SIG-M5 treated with dmso at 0.1 percent for 504 hours (cell line): ENCODE results near the gene FSCN2.

Experiments
- DNase-seq: peaks from one replicate; lab custom pipeline; 2025; ENCODE audit not compliant: unreplicated experiment; lab: John Stamatoyannopoulos, UW

FSCN2 gene, protein sequence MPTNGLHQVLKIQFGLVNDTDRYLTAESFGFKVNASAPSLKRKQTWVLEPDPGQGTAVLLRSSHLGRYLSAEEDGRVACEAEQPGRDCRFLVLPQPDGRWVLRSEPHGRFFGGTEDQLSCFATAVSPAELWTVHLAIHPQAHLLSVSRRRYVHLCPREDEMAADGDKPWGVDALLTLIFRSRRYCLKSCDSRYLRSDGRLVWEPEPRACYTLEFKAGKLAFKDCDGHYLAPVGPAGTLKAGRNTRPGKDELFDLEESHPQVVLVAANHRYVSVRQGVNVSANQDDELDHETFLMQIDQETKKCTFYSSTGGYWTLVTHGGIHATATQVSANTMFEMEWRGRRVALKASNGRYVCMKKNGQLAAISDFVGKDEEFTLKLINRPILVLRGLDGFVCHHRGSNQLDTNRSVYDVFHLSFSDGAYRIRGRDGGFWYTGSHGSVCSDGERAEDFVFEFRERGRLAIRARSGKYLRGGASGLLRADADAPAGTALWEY

DNA sequence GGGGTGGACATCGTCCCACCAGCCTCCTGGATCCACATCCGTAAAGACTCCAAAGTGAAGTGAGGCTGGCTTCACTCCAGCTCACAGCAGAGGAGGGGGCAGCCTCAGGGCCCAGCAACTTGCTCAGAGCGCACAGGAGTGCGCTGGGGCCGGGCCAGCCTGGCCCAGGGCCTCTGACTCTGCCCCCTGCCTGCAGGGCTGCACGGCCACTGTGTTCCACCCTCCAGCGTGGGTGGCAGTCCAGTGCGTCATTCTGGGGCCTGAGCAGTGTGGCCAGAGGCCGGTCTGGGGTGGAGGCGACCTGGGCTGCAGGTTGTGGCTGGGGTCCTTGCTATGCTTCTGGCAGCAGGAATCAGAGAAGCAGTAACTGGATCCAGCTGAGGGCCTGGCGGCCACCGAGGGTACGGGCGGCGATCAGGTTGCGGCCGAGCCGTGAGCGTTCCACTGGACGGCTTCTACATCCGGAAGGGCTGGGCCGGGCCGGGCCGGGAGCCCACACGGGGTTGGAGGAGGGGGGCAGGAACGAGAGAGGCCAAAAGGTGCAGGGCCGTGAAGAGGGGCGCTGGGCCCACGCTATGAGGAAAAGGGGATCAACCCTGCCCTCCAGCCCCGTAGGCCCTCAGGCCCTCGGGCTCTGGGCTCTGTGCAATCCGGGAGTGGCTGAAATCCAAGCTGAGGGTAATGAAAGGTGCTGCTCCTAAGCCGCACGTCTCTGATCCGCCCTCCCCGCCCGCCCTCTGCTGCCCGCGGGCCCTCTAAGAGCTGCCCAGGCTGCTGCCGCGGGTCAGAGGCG, at the start of gene FSCN2:
Gene FSCN2, plus strand, starts transcription at position 787 of the 793 bp plus-strand sequence. CDS start 155 bp downstream, outside the sequence.
- DNase-seq = no peak

DNA sequence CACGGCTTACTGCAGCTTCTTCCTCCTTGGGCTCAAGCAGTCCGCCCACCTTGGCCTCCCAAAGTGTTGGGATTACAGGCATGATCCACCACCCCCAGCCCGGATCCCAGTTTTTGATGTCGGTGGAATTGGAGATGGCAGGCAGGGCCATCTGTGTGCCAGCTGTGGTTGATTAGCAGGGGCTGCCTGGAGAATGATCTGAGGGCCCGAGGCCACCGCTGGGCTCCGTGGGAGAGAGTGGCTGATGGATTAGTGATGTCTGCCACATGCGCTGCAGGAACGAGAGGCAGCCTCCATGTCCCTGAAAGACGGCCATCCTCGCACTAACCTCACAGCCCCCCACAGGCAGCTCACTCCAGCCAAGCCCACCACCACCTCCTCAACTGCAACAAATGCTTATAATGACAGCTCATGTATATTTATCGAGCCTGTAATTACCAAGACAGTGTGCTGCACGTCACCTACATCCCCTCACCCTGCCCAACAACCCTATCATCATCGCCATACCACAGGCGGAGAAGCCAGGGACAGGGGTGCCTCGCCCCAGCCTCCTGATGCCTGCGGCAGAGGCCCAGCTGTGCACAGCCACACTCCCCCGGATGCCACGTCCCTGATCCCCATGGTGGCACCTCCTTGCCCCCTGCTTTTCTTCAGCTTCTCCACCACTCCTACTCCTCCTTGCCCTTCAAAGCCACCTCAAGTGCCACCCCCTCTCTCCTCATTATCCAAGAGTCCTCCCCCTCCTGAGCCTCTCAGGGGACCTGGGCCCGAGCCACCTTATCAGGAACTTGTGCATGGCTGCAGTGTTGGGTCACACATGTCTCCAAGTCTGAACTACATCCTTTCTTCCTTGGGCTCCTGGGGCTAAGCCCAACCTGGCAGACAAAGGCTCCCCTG, 48.8 kb upstream of the FSCN2 start:
- no peak for DNase-seq

DNA sequence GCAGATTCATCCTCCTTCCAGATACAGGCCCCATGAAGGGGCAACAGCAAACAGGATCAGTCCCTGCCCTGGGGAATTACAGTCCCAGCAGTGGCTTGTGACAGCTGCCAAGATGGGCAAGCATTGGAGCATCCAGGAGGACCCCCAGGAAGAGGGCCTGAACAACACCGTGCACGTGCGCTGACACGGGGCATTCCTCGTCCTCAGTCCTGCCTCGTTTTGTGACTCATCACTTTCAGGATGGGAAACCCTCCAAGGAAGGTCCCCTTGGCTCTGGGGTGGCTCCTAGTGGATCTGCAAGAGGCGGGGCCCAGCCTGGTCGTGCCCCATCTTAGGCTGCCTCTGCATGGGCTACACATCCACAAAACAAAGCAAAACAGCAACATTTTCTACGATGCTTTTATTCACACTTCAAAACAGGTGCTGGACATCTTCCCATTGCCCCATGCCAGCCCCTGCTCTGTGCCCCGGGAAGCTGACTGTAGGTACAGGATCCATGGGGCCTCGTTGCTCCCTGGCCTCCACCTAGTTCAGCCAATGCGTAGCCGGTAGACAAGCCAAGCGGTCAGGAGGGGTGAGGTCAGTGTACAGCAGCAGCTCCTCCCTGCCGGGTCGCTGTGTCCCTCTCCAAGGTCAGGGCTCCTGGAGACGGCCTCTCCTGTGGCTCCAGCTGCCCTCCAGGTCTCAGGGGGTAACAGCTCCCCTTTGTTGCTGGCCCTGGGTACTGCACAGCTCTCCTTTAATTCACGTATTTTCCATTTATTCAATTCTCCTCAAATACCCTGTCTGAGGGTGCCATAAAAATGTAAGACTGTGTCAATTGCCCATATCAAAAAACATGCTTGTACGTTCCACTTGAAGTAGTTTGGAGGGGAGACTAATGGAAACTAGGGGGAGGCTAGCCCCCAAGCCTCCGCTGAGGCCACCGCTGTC, 47.8 kb upstream of the FSCN2 start:
- DNase-seq = no peak

DNA sequence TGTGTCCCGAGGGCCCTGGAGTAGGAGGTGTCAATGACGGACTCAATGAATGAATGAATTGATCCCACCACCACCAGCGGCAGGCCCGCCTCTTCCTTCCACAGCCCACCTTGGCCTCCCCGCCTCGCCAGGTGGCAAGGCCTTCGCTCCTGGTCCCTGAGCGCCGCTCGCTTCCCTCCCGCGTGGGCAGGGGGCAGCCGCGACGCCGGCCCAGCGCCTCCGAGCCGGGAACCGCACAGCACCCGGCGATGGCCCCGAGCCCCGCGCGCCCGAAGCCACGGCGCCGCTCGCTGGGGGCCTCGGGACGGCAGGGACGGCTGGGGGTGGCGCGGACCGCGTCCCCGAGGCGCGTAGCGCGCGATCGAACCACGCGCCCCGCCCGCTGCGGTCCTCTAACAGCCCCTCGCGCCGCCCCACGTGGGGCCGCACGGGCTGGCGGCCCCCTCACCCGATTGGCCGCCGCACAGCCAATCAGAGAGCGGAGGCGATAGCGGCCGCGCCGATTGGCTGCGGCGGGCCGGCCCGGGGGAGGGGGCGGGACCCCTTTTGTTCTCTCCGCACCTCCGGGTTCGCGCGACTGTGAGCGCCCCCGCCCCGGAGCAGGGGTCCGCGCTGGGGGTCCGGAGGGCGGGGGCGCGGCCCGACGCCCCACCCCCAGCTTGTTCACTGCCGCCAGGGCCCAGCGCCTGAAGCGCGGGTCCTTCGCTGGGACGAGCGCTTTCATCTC, 46.9 kb upstream of the FSCN2 start:
- DNase-seq = peak; percentile 43

DNA sequence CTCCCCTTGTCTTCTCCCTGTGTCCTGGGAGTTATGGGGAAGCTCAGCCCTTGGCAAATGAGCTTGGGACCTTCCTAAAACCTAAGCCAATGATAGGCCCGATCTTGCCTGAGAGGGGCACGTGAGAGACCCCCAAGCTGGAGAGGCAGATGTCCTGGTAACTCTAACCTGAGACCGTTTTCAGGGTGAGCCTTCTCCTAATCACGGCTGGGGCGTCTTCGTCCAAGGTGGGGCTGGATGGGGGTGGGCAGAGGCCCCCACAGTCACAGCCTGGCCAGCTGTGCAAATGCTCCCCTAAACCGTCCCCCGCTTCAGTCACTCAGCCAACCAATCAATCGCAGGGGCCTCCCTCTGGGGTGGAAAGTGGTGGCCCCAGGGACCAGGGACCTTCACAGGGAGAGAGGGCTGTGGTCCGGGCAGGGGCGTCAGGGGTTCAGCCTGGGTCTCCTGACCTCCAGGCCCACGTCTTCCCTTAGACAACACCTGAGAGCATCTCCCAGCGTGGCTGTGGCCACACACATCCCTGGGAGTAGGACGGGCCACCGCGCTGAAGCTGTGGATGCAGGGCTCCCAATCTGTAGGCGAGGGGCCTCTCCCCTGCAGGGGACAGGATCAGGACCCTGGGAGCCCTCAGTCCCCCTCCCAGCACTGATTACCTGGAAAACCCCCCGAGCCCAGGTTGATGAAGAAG, 46.2 kb upstream of the FSCN2 start:
- no peak for DNase-seq

DNA sequence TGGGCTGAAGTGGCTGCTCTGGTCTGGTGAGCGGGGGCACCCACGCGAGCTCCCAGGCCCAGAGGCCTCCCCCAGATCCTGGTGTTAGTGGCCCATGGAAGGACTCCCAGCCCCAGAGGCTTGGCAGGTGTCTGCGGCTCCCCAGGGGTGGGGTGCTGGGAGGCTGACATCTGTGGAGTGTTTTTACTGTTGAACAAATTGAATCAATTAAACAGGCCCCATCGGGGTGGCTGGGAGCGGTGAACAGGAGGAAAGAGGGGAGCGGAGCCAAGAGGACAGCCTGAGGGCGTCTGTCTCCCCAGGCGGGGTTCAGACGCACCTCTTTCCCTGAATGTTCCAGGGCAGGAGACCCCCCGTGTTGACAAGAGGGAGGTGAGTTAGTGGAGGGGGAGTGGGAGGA, 45.5 kb upstream of the FSCN2 start:
- no peak for DNase-seq

DNA sequence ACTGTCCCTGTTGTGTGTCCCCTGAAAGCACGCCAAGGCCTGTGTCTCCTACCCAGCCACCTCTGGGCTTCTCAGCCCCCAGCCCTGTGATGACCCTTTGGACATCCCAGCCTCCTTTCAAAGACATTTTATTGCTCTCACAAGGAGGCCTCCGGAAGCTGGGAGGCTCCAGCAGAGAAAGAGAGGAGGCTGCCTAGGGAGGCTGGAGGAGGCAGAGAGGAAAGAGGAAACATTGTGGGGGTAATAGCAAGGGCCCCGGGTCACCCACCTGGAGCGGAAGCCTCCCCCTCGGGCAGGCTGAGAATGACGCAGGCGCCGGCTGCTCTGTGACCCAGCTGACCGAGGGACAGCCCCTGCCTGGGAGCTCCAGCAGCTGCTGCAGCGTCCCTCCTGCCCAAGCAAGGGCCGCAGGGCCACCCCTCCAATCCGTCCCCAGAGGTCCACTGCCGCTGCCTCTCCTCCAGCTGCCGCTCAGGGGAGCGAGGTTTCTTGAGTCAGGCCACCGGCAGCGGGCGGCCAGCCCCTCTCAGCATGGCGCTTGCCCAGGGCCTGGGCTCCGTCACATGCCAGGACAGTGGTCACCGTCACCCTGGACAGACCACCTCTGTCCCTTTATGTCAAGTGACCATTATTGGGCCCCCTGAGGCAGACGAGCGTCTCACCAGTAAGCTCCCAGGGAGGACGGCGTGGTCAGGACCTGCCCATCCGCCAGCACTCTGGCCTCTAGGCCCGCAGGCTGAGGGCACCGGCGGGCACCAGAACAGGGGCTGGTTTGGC, 44.9 kb upstream of the FSCN2 start:
- DNase-seq = no peak

DNA sequence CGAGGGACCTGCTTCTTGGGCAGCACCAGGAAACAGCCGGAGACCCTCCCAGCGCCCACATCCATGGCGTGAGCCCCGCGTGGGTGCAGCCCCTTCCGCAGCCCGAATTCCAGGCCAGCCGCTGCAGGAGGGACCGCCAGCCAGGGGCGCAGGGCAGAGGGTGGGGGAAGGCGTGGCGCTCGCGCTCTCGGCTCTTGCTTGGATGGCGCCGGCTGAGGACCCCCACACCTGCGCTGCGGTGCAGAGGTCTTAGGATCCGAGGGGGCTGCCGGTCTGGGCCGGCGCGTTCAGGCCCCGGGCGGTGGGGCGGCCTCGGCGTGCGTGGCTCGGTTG, 44.3 kb upstream of the FSCN2 start:
- no peak for DNase-seq

DNA sequence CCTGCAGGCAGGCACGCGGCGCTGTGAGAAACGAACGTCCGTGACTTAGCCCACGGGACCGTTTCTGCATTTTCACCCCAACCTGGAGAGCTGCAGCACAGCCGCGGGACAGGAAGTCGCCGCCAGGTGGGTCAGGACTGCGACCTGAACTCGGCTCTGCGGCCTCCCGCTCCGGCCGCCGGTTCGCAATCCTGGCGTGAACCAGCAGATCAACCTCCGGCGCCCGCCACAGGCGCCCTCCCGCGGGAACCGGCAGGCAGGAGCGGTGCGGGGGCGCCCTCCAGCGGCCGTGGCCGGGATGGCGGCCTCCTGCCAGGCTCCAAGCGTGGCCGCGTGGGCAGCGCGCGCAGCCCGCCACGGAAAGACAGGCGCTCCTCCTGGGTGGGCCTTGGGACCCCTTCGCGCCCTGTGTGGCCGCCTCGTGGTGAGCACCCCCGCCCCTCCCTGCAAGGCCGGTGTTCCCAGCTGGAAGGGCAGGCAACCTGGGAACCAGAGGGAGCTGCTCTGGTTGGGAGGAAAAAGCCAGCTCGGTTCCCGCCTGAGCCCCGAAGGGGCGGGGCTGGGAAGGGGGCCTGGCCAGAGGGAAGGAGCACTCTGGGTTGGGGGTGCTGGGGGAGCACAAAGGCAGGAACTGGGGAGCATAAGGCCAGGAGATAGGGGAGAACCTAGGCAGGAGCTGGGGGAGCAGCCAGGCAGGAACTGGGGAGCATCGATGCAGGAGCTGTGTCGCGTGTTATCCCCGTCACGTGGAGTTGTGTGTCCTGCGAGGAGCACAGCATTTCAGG, 43.8 kb upstream of the FSCN2 start:
- peak; percentile 74 for DNase-seq

DNA sequence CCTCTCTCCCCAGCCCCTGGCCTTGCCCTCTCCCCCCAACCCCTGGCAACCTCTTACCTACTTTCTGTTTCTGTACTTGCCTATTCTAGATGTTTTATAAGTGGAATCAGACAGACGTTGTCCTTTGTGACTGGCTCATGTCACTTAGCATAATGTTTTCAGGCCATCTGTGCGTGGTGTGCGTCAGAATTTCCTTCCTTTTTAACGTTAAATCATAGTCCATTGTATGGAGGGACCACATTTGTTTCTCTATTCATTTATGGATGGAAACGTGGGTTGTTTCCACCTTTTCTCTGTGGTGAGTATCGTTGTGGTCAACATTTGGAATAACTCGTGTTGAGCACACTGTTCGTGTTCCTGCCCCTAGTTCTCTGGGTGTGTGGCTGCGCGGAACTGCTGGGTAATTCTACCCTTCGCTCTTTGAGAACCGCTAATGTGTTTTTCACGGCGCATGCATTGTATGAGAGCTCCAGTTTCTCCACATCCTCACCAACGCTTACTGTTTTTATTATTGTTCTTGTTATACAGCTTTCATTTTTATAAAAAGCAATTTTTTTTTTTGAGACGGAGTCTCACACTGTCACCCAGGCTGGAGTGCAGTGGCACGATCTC, 41.9 kb upstream of the FSCN2 start:
- no peak for DNase-seq

DNA sequence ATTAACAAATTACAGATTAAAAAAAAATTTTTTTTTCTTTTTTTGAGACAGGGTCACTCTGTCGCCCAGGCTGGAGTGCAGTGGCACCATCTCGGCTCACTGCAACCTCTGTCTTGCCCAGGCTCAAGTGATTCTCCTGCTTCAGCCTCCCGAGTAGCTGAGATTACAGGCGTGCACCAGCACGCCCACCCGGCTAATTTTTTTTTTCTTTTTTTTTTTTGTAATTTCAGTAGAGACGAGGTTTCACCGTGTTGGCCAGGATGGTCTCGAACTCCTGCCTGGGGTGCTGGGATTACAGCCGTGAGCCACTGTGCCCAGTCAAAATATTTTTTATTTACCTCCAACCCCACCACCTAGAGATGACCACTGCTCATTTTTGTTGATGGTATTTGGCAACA, 41.1 kb upstream of the FSCN2 start:
- DNase-seq = no peak

DNA sequence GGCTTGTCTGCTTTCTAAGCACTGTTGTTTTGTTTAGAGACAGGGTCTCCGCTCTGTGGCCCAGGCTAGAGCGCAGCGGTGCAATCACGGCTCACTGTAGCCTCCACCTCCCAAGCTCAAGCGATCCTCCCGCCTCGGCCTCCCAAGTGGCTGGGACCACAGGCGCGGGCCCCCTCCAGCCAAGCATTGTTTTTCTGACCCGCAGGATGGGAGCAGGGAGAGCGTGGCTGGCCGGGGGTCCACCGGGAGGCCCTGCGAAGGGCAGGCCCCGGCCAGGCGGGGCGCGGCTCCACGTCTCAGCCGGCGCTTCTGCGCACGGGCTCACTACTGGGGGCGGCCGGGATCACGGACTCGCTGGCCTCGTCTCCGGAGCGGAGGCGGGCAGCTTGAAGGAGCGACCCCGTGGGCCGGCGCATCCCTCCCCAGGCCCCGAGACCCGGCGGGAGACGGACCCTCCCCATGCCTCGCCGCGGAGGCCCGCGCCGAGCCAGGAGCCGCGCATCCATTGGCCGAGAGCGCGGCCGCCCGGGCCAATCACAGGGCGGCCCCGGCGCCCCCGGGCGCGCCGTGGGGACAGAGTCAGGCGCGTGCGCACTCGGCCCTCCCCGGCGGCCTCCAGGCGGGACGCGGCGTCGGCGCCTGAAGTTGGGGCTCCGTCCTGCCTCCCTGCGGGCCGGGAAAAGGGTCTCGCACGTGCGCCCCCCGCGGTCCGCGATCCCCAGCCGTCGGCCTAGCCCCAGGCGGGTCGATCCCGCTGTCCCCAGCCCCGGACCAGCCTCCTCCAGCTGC, 40.5 kb upstream of the FSCN2 start:
- DNase-seq = peak; percentile 59

DNA sequence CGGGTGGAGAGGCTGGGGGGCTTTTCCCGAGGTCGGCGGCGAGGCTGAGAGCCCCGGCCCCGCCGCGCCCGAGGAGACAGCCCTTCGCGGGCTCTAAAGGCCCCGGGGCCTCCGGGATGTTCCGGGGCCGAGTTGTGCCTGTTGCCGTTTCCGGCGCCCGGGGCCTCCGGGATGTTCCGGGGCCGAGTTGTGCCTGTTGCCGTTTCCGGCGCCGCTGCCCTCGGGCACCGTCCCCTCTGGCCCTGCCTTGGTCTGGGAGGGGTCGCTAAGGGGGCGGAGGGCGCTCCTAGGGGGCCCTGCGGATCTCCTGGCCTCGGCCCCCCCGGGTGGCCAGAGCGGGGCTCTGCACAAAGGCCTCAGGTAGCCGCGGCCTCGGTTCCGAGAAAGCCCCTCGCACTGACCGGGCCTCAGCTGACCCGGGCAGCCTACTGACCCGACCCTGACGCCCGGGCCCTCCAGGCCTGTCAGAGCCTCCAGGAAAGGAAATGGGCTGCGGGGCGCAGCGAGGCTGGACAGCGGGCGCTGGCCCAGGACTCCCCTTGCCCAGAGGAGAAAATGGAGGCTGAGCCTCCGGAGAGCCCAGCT, 39.8 kb upstream of the FSCN2 start:
- DNase-seq = no peak

DNA sequence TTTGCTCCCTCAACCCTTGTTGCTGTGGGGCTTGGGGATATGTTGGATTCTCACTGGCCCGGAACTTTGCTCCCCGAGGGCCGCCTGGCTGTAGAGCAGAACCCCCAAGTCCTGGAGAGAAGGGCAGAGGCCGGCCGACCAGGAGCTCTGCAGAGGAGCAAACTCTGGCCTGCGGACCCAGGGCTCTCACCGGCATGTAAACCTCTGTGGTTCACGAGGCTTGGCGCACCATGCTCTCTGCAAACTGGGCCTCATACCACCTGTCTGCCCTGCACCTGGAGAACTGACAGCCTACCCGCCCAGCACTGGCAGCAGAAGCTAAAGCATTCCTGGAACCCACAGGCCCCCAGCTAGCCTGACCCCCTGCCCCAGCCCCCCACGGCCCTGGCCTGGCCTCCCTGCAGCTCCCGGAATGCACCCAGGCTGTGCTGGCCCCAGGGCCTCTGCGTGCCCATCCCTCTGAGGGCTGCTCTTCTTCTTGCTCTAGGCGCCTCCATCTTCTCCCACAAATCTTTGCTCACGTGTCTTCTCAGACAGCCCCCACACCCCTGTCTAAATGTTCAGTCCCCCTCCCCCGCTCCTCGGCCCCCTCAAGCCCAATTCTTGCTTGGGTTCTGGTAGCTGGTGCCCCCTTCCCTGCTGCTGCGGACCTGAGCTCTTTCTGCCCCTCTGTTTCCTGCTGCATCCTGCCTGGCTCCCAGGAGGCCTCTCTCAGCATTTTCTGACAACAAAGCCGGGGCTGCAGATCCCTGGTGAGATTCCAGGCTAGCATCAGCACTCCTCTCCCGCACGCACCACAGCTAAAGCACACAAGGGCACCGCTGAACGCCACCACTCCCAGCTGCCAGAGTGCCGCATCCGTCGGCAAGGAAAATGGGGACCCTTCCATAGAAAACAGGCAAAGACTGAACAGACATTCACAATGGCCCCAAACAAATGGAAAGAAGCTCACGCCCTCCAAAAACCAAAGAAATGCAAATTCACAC, 38.9 kb upstream of the FSCN2 start:
- no peak for DNase-seq
